GM12891 (cell line): ENCODE results near the gene MAP2K1.

Experiments used
- POLR2A ChIP-seq: IDR thresholded peaks from 2 replicates; pipeline ENCODE4 v1.6.1; 2011; ENCODE audit warnings: low read depth, low read length, control low read depth
- POLR2AphosphoS5 ChIP-seq: IDR thresholded peaks from 2 replicates; pipeline ENCODE4 v1.6.1; 2011; ENCODE audit warnings: low read depth, low read length, control low read depth
- TAF1 ChIP-seq: IDR thresholded peaks from 2 replicates; pipeline ENCODE4 v1.6.1; 2011; ENCODE audit warnings: low read depth, low read length, control low read depth

- TF ChIP-seq POLR2AphosphoS5 (no peak), POLR2A (no peak), TAF1 (no peak)
Observed at GRCh38 chr15:66461917-66462316, 75.2 kb downstream of the MAP2K1 start.
